ENCODE data around the gene ALOX5. TPM values are rescaled to one million over a fixed set of nuclear protein-coding genes. Genes with fewer than 3 reads are reported as not detected.

The ALOX5 gene
- total RNA-seq, 1 donor from 2014 or later: 1.6 TPM

DNA sequence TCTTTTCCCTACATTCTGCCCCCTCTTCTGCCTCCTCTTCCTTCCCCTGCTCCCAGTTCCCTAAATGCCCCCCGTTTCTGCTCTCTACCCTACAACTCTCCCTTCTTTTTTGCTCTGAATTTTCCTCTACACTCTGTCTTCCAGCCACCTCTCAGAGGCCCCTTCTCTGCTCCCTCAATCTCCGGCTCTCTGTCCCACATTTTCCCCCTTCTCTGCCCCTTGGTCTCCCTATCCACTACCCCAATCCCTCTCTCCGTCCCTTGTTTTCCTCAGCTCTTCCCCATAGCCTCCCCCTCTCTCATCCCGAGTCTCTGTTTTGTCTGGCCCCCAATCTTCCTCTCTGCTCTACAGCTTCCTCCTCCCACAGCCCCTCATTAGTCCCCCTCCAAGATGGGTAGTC, 3.3 kb downstream of the ALOX5 start:
- H3K4me1 ChIP-seq: peaks cover 9% of the 10 kb centered on the region
- no peak overlapping the region for H3K9ac ChIP-seq
- no peaks in the 10 kb centered on the region for H3K9me3 ChIP-seq (ENCODE audit: low read depth)
- H3K4me3 Mint-ChIP-seq: no peak overlapping the region
- peaks cover 58% of the 10 kb centered on the region for H3K27me3 ChIP-seq
- TF ChIP-seq EZH2 (IDR thresholded peaks at IDR 0.05): no peak
- no peak for TF ChIP-seq EZH2phosphoT487 (IDR thresholded peaks at IDR 0.05)
- TF ChIP-seq, protein P1, sequence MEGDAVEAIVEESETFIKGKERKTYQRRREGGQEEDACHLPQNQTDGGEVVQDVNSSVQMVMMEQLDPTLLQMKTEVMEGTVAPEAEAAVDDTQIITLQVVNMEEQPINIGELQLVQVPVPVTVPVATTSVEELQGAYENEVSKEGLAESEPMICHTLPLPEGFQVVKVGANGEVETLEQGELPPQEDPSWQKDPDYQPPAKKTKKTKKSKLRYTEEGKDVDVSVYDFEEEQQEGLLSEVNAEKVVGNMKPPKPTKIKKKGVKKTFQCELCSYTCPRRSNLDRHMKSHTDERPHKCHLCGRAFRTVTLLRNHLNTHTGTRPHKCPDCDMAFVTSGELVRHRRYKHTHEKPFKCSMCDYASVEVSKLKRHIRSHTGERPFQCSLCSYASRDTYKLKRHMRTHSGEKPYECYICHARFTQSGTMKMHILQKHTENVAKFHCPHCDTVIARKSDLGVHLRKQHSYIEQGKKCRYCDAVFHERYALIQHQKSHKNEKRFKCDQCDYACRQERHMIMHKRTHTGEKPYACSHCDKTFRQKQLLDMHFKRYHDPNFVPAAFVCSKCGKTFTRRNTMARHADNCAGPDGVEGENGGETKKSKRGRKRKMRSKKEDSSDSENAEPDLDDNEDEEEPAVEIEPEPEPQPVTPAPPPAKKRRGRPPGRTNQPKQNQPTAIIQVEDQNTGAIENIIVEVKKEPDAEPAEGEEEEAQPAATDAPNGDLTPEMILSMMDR (IDR thresholded peaks at IDR 0.05): no peak
- H2AFZ ChIP-seq (replicated peaks): no peak overlapping the region
- H3K27me3 Mint-ChIP-seq (ENCODE audit: insufficient read depth, low read depth): peaks cover 42% of the 10 kb centered on the region
- no peak for DNase-seq (ENCODE audit: low spot score)
- no peaks in the 10 kb centered on the region for H4K20me1 ChIP-seq (ENCODE audit: low read depth)
- H3F3A ChIP-seq (ENCODE audit: low read depth): peaks cover 4% of the 10 kb centered on the region
- no peak overlapping the region for H3K4me2 ChIP-seq
- H3K79me2 ChIP-seq (ENCODE audit: low read depth): no peaks in the 10 kb centered on the region
- H3K4me3 ChIP-seq: no peak overlapping the region
- peaks cover 2% of the 10 kb centered on the region for H3K36me3 Mint-ChIP-seq
- H3K9me3 Mint-ChIP-seq: peaks cover 2% of the 10 kb centered on the region
- H3K36me3 ChIP-seq: no peaks in the 10 kb centered on the region
- peaks cover 8% of the 10 kb centered on the region for H3K4me1 Mint-ChIP-seq
- H3K27ac ChIP-seq: no peak overlapping the region
- no peak overlapping the region for H3K27ac Mint-ChIP-seq

DNA sequence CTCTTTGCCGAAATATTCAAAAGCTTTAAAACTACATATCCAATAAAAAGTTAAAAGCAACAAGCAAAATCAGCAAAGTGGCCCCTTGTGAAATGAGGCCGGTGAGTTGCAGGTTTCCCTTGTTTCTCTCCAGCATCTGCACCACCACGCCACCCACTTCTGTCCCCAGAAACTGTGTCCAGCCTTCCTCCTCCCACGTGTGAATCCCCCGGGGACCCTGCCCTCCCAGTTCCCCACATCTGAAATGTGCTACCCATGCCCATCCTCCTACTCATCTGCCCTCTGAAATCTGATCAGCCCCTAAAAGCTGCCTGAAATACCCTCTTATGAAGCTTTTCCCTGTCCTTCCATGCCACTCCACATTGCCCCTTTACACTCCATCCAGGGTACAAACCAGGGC, 3.8 kb downstream of the ALOX5 start:
- H3K27ac Mint-ChIP-seq: no peak overlapping the region
- Histone ChIP-seq H3K9me3 (ENCODE audit: low read depth) (no peaks in the 10 kb centered on the region), H3K4me2 (no peak overlapping the region), H3K27me3 (peaks cover 53% of the 10 kb centered on the region), H3K27ac (no peak overlapping the region), H3K36me3 (no peaks in the 10 kb centered on the region), H4K20me1 (ENCODE audit: low read depth) (no peaks in the 10 kb centered on the region), H3K4me1 (peaks cover 9% of the 10 kb centered on the region), H3F3A (ENCODE audit: low read depth) (peaks cover 4% of the 10 kb centered on the region), H3K4me3 (no peak overlapping the region), H3K79me2 (ENCODE audit: low read depth) (no peaks in the 10 kb centered on the region), H2AFZ (replicated peaks) (no peak overlapping the region), H3K9ac (no peak overlapping the region)
- H3K4me1 Mint-ChIP-seq: peaks cover 6% of the 10 kb centered on the region
- H3K4me3 Mint-ChIP-seq: no peak overlapping the region
- peaks cover 2% of the 10 kb centered on the region for H3K36me3 Mint-ChIP-seq
- TF ChIP-seq EZH2phosphoT487 (IDR thresholded peaks at IDR 0.05) (no peak), EZH2 (IDR thresholded peaks at IDR 0.05) (no peak)
- TF ChIP-seq, protein P1 (IDR thresholded peaks at IDR 0.05): no peak
- peaks cover 38% of the 10 kb centered on the region for H3K27me3 Mint-ChIP-seq (ENCODE audit: insufficient read depth, low read depth)
- H3K9me3 Mint-ChIP-seq: peaks cover 2% of the 10 kb centered on the region
- DNase-seq (ENCODE audit: low spot score): no peak

DNA sequence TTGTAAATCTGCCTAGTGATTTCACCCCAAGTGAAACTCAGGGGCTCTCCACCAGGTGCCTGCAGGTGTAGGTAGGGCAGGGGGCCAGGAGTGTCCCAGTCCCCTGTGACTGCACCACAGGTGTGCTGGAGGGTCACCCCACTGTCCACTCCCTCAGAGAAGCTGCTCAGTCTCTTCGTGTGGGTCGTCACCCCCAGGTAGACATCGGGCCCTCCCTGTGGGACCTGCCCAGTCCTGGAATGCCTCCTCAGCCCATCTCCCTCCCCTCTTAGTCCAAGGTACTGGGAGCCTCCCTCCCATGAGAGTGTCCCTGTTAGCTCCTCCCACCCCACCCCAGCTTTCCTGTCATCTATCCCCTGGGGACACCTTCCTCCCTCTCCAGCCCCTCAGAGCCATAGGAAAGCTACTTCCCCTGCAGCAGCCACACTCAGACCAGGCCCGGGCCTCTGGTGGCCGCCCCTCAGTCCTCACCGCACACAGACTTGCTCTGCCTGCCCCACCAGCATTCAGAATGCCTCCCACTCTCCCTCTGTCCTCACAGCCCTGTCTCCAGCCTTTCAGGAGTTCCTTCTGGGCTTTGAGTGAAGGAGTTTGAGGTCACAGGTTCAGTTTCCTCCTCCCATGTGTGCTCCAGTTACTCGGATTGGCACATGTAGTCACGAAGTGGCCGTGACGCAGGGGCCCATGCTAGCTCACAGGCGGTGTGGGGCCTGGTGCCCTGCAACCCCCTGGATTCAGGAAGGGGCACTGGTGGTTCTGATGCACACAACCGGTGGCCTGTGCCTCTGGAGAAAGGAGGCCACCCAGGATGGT, 5.1 kb downstream of the ALOX5 start:
- H3K27me3 Mint-ChIP-seq (ENCODE audit: insufficient read depth, low read depth): peaks cover 29% of the 10 kb centered on the region
- Histone ChIP-seq H3K36me3 (no peaks in the 10 kb centered on the region), H3K9ac (no peak overlapping the region), H3K4me1 (peaks cover 5% of the 10 kb centered on the region), H3K9me3 (ENCODE audit: low read depth) (no peaks in the 10 kb centered on the region), H3K27me3 (peaks cover 40% of the 10 kb centered on the region), H2AFZ (replicated peaks) (no peak overlapping the region), H4K20me1 (ENCODE audit: low read depth) (no peaks in the 10 kb centered on the region), H3K4me2 (no peak overlapping the region), H3F3A (ENCODE audit: low read depth) (no peaks in the 10 kb centered on the region), H3K27ac (no peak overlapping the region), H3K79me2 (ENCODE audit: low read depth) (no peaks in the 10 kb centered on the region), H3K4me3 (no peak overlapping the region)
- H3K36me3 Mint-ChIP-seq: no peaks in the 10 kb centered on the region
- H3K4me3 Mint-ChIP-seq: no peak overlapping the region
- TF ChIP-seq EZH2phosphoT487 (IDR thresholded peaks at IDR 0.05) (no peak), EZH2 (IDR thresholded peaks at IDR 0.05) (no peak)
- TF ChIP-seq, protein P1 (IDR thresholded peaks at IDR 0.05): no peak
- no peak for DNase-seq (ENCODE audit: low spot score)
- no peaks in the 10 kb centered on the region for H3K4me1 Mint-ChIP-seq
- H3K27ac Mint-ChIP-seq: no peak overlapping the region
- no peaks in the 10 kb centered on the region for H3K9me3 Mint-ChIP-seq
